Sigmoid colon (tissue), 4 donors: ENCODE measurements around the gene PDXDC1.

ENCODE experiments used
- CTCF ChIP-seq, 4 experiments: fragments of 450-650 bp in 3 of 4; fragments of 200-600 bp in 1 of 4; IDR thresholded peaks; one replicate each; pipeline ENCODE4 v1.5.1; 2016 to 2019; ENCODE audit warnings: antibody characterized with exemption in 4 of 4, mild to moderate bottlenecking in 3 of 4, moderate library complexity in 2 of 4
- EP300 ChIP-seq, 4 donors: sonication (generic); formaldehyde crosslinking; IDR thresholded peaks; one replicate each; pipeline ENCODE4 v1.6.1; 2017; ENCODE audit warnings: antibody characterized with exemption in 4 of 4
- POLR2AphosphoS5 ChIP-seq, 4 donors: sonication (generic); formaldehyde crosslinking; IDR thresholded peaks; one replicate each; pipeline ENCODE4 v1.6.1; 2017; ENCODE audit warnings: antibody characterized with exemption in 4 of 4

- TF ChIP-seq POLR2AphosphoS5 (IDR thresholded peaks at IDR 0.05) (no peak), CTCF (IDR thresholded peaks at IDR 0.05) (no peak), EP300 (IDR thresholded peaks at IDR 0.05) (no peak)
These were observed 76.6 kb downstream of the PDXDC1 start for GRCh38 chr16:15051387-15051951.
